Progenitor cell of endocrine pancreas (in vitro differentiated cells): Measurements from ENCODE around the gene ACTMAP. TPM values are rescaled to one million over a fixed set of nuclear protein-coding genes. Genes with fewer than 3 reads are reported as not detected.
"Not testable (repeated sequence)": the region's sequence is repeated elsewhere in the genome, so short reads cannot be mapped to it uniquely, and the experiment has no call there.

Source experiments
- DNase-seq: peaks from one replicate; pipeline ENCODE4 v3.0.0; 2021; ENCODE audit warnings: low spot score; ENCODE audit not compliant: unreplicated experiment
- H3K27ac Mint-ChIP-seq: 2 replicates; pipeline ENCODE4 v1.8.0; 2021; ENCODE audit warnings: mild to moderate bottlenecking, moderate library complexity, mixed read lengths
- H3K27me3 Mint-ChIP-seq: 2 replicates; pipeline ENCODE4 v1.8.0; 2021; ENCODE audit warnings: mixed read lengths
- H3K36me3 Mint-ChIP-seq: 2 replicates; pipeline ENCODE4 v1.8.0; 2022; ENCODE audit warnings: mixed read lengths; ENCODE audit not compliant: insufficient read depth
- H3K4me1 Mint-ChIP-seq: 2 replicates; pipeline ENCODE4 v1.8.0; 2021; ENCODE audit warnings: low read depth, mixed read lengths
- H3K4me3 Mint-ChIP-seq: 2 replicates; pipeline ENCODE4 v1.8.0; 2021; ENCODE audit warnings: low read depth, mild to moderate bottlenecking, moderate library complexity, mixed read lengths
- H3K9me3 Mint-ChIP-seq: 2 replicates; pipeline ENCODE4 v1.8.0; 2021; ENCODE audit warnings: low read depth, mixed read lengths
- CTCF ChIP-seq: fragments of 200-600 bp; sonication (generic); IDR thresholded peaks from one replicate; pipeline ENCODE4 v1.5.0; 2021; ENCODE audit warnings: antibody characterized with exemption, mild to moderate bottlenecking; ENCODE audit not compliant: unreplicated experiment
- total RNA-seq: library from RNA; stranded (reverse); gene quantifications from 2 replicates; pipeline ENCODE4 v1.2.1, GENCODE V29; 2021

ACTMAP gene
- total RNA-seq, 1 donor from 2014 or later: 22.5 TPM

GRCh38 chr19:40735013-40735771 is 15.1 kb downstream of the ACTMAP start:
- no peak for DNase-seq
- Mint-ChIP-seq H3K4me1 (no peaks in the 10 kb centered on the region), H3K9me3 (no peaks in the 10 kb centered on the region), H3K36me3 (peaks cover 32% of the 10 kb centered on the region), H3K4me3 (no peak overlapping the region), H3K27ac (peak overlapping the region; percentile 33), H3K27me3 (no peaks in the 10 kb centered on the region)
- TF ChIP-seq CTCF: no peak

- no peak overlapping the region for H3K27ac Mint-ChIP-seq
- H3K36me3 Mint-ChIP-seq: peaks cover 34% of the 10 kb centered on the region
- TF ChIP-seq CTCF: no peak
Measured at GRCh38 chr19:40733149-40733548, 17.1 kb downstream of the ACTMAP start.

GRCh38 chr19:40732304-40732703 is 18.0 kb downstream of the ACTMAP start:
- not testable (repeated sequence) for H3K9me3 Mint-ChIP-seq, H3K27ac Mint-ChIP-seq, H3K4me1 Mint-ChIP-seq, H3K4me3 Mint-ChIP-seq, H3K27me3 Mint-ChIP-seq, DNase-seq
- peaks cover 30% of the 10 kb centered on the region for H3K36me3 Mint-ChIP-seq

More at GRCh38 chr19:40733149-40733548, 17.1 kb downstream of the ACTMAP start:
- Mint-ChIP-seq H3K4me1 (no peaks in the 10 kb centered on the region), H3K4me3 (no peak overlapping the region), H3K27me3 (no peaks in the 10 kb centered on the region), H3K9me3 (no peaks in the 10 kb centered on the region)
- no peak for DNase-seq

GRCh38 chr19:40730065-40730464 is 20.2 kb downstream of the ACTMAP start:
- not testable (repeated sequence) for DNase-seq, H3K9me3 Mint-ChIP-seq, H3K27me3 Mint-ChIP-seq, H3K4me3 Mint-ChIP-seq, H3K27ac Mint-ChIP-seq, H3K4me1 Mint-ChIP-seq
- peaks cover 34% of the 10 kb centered on the region for H3K36me3 Mint-ChIP-seq

GRCh38 chr19:40726279-40726678 is 24.0 kb downstream of the ACTMAP start:
- no peak for TF ChIP-seq CTCF
- H3K36me3 Mint-ChIP-seq: peaks cover 23% of the 10 kb centered on the region
- H3K27ac Mint-ChIP-seq: no peak overlapping the region
- no peak for DNase-seq
- H3K9me3 Mint-ChIP-seq: no peaks in the 10 kb centered on the region
- no peaks in the 10 kb centered on the region for H3K27me3 Mint-ChIP-seq
- no peak overlapping the region for H3K4me3 Mint-ChIP-seq
- H3K4me1 Mint-ChIP-seq: peaks cover 1% of the 10 kb centered on the region

- H3K4me1 Mint-ChIP-seq: peaks cover 13% of the 10 kb centered on the region
- no peak overlapping the region for H3K27ac Mint-ChIP-seq
- H3K9me3 Mint-ChIP-seq: no peaks in the 10 kb centered on the region
- no peak for TF ChIP-seq CTCF
- H3K4me3 Mint-ChIP-seq: no peak overlapping the region
- no peaks in the 10 kb centered on the region for H3K27me3 Mint-ChIP-seq
- peaks cover 22% of the 10 kb centered on the region for H3K36me3 Mint-ChIP-seq
- DNase-seq: no peak
Measured at GRCh38 chr19:40724855-40725254, 25.4 kb downstream of the ACTMAP start.
